ENCODE results near the gene TLE7. TPM values are rescaled to one million over a fixed set of nuclear protein-coding genes. Genes with fewer than 3 reads are reported as not detected.

TLE7 gene
- total RNA-seq, 6 experiments from 2014 or later: not detected

- H3K36me3 ChIP-seq: peaks cover 0 to 24% (median 0%) of the 10 kb centered on the region in 4 donors
- no peaks in the 10 kb centered on the region for H3K27me3 ChIP-seq
- no peak for ATAC-seq
- WGBS (ENCODE audit: insufficient coverage, low coverage, low lambda C conversion rate, missing lambda C conversion rate): 75% methylated on average over 2 of the region's 2 CpGs
- intact Hi-C loops (cut with DNase I): no loop called here
- H3K4me3 ChIP-seq: no peak overlapping the region
- H3K27ac ChIP-seq: no peak overlapping the region
- no peaks in the 10 kb centered on the region for H3K4me1 ChIP-seq
- H3K9me3 ChIP-seq: no peaks in the 10 kb centered on the region
- DNase-seq: no peak
- TF ChIP-seq POLR2A (IDR thresholded peaks at IDR 0.05) (no peak), CTCF (IDR thresholded peaks at IDR 0.05) (no peak)
Measured at GRCh38 chr16:71472051-71472450, 30.2 kb upstream of the TLE7 start.

- H3K36me3 ChIP-seq: no peaks in the 10 kb centered on the region
- ATAC-seq: peak; percentile 25 to 70 (median 34)
- no peaks in the 10 kb centered on the region for H3K9me3 ChIP-seq
- H3K4me1 ChIP-seq: no peaks in the 10 kb centered on the region
- intact Hi-C loops (cut with DNase I): no loop called here
- 8% methylated on average over 2 of the region's 9 CpGs for WGBS (ENCODE audit: insufficient coverage, low coverage, low lambda C conversion rate, missing lambda C conversion rate)
- no peak for DNase-seq
- no peak for TF ChIP-seq POLR2A (IDR thresholded peaks at IDR 0.05)
- no peak for TF ChIP-seq CTCF (IDR thresholded peaks at IDR 0.05)
- no peak overlapping the region for H3K27ac ChIP-seq
- H3K4me3 ChIP-seq: no peak overlapping the region
- no peaks in the 10 kb centered on the region for H3K27me3 ChIP-seq
Measured at GRCh38 chr16:71467810-71468209, 26.0 kb upstream of the TLE7 start.

GRCh38 chr16:71464231-71464630 is 22.4 kb upstream of the TLE7 start:
- no peaks in the 10 kb centered on the region for H3K9me3 ChIP-seq
- no peak overlapping the region for H3K27ac ChIP-seq
- intact Hi-C loops (cut with DNase I): no loop called here
- H3K4me1 ChIP-seq: peaks cover 0 to 13% (median 3%) of the 10 kb centered on the region in 4 donors
- no peak for ATAC-seq
- no peaks in the 10 kb centered on the region for H3K27me3 ChIP-seq
- H3K4me3 ChIP-seq: no peak overlapping the region
- no peaks in the 10 kb centered on the region for H3K36me3 ChIP-seq
- TF ChIP-seq POLR2A (IDR thresholded peaks at IDR 0.05) (no peak), CTCF (IDR thresholded peaks at IDR 0.05) (no peak)
- 55% methylated on average over 1 of the region's 1 CpG for WGBS (ENCODE audit: insufficient coverage, low coverage, low lambda C conversion rate, missing lambda C conversion rate)
- no peak for DNase-seq

DNA sequence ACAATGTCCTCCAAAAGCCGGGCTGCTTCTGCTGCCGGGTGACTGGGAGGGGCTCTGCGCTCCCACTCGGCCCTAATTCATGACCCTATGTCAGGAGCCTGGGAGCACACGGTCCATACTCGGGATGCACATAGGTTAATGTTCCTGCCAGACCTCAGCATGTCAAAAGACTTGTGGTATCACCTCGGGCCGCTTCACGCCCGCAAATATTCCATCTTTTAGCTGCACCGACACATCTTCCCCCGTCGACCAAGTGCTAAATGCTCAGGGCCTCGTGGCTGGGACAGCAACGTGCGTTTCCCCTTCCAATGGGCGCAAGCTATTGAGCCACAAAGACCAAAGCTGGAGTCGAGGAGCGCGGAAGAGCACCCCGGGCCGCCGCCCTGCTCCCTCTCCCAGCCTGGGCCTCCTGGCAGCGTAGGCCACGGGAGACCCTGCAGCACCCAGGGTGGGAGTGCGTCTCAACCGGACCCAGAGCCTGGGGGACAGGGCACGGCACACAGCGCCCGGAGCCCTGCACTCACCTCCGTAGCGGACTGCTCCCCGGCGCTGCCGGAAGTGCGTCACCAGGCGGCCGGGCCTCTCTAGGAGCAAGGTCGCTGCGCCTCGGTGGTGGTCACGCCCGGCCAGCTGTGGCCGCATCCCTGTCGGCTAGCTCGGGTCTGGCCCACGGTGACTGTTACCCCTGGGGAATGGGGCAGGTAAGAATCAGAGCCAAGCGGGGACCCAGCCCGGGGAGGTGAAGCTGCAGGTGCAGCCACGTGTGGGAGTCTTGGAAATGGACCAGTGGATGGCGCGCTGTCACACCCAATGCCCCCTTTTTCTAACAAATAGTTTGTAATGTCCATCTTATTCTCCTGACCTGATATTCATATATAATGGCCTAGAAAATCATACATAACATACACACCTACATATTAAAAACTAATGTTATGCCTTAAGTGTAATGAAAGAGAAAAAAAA is 20.1 kb upstream of the TLE7 start, which contains the start of gene ZNF23:
TSS of gene ZNF23 (minus strand) at position 562 of the 963 bp plus-strand sequence. CDS start 5,451 bp downstream, outside the sequence.
- TF ChIP-seq CTCF (IDR thresholded peaks at IDR 0.05) (peak in 1 of 4 donors; percentile 12), POLR2A (IDR thresholded peaks at IDR 0.05) (peak; percentile 74)

More for the DNA sequence above, 20.1 kb upstream of the TLE7 start, which contains the start of gene ZNF23:
- peak; percentile 89 to 92 (median 91) for DNase-seq
- Histone ChIP-seq H3K27me3 (no peaks in the 10 kb centered on the region), H3K27ac (peak within 1 kb of the TSS; percentile 60 to 85 (median 66)), H3K4me3 (peak within 1 kb of the TSS; percentile 75 to 97 (median 81)), H3K4me1 (peaks cover 0 to 13% (median 3%) of the 10 kb centered on the region in 4 donors), H3K9me3 (no peaks in the 10 kb centered on the region), H3K36me3 (no peaks in the 10 kb centered on the region)
- intact Hi-C loops (cut with DNase I): no loop called here
- ATAC-seq: peak; percentile 100
- 0% methylated on average over 14 of the region's 52 CpGs for WGBS (ENCODE audit: insufficient coverage, low coverage, low lambda C conversion rate, missing lambda C conversion rate)

Measured in right lobe of liver (tissue), 6 donors.